Measurements from ENCODE around the gene RASA3. TPM values are rescaled to one million over a fixed set of nuclear protein-coding genes. Genes with fewer than 3 reads are reported as not detected.

Gene RASA3
- total RNA-seq, 1 donor from 2014 or later = 9.3 TPM

DNA sequence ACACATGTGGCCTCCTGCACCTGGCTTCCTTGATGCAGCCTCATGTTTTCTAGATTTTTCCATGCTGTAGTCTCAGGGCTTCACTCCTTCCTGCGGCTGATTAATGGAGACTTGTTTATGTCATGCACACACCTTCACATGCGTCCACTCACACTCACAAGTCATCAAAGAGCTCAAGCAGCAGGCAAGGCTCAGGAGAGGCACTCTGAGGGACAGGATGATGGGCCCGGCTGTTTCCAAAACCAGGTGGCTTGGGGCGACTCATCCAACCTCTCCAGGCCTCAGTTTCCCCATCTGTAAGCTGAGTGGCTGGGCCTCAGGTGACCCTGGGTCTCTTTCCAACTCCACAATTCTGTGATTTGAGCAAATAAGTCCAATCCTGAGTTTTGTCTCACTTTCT is 36.9 kb downstream of the RASA3 start:
- Mint-ChIP-seq H3K4me3 (no peak overlapping the region), H3K4me1 (ENCODE audit: unreplicated experiment) (peaks cover 24% of the 10 kb centered on the region), H3K9me3 (peaks cover 16% of the 10 kb centered on the region), H3K36me3 (no peaks in the 10 kb centered on the region), H3K27ac (no peak overlapping the region), H3K27me3 (peaks cover 3% of the 10 kb centered on the region)
- DNase-seq (ENCODE audit: extremely low spot score, unreplicated experiment) = no peak
- TF ChIP-seq, protein P1, sequence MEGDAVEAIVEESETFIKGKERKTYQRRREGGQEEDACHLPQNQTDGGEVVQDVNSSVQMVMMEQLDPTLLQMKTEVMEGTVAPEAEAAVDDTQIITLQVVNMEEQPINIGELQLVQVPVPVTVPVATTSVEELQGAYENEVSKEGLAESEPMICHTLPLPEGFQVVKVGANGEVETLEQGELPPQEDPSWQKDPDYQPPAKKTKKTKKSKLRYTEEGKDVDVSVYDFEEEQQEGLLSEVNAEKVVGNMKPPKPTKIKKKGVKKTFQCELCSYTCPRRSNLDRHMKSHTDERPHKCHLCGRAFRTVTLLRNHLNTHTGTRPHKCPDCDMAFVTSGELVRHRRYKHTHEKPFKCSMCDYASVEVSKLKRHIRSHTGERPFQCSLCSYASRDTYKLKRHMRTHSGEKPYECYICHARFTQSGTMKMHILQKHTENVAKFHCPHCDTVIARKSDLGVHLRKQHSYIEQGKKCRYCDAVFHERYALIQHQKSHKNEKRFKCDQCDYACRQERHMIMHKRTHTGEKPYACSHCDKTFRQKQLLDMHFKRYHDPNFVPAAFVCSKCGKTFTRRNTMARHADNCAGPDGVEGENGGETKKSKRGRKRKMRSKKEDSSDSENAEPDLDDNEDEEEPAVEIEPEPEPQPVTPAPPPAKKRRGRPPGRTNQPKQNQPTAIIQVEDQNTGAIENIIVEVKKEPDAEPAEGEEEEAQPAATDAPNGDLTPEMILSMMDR (conservative IDR thresholded peaks at IDR 0.05) = no peak

DNA sequence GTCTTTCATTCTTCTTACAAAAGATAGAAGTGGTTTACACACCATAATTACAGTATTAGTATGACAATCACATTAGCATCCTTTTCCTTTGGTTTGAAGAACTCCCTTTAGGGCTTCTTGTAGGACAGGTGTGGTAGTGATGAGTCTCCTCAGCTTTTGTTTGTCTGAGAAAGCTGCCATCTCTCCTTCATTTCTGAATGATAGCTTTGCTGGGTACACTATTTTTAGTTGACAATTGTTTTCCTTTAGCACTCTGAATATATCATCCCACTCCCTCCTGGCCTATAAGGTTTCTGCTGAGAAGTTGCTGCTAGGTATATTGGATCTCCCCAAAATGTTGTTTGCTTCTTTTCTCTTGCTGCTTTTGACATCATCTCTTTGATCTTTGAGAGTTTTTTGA is 39.3 kb downstream of the RASA3 start:
- Mint-ChIP-seq H3K36me3 (no peaks in the 10 kb centered on the region), H3K27ac (no peak overlapping the region), H3K27me3 (peaks cover 3% of the 10 kb centered on the region), H3K4me1 (ENCODE audit: unreplicated experiment) (peaks cover 15% of the 10 kb centered on the region), H3K4me3 (no peak overlapping the region), H3K9me3 (peaks cover 16% of the 10 kb centered on the region)
- DNase-seq (ENCODE audit: extremely low spot score, unreplicated experiment) = no peak
- TF ChIP-seq, protein P1 (conservative IDR thresholded peaks at IDR 0.05) = no peak

DNA sequence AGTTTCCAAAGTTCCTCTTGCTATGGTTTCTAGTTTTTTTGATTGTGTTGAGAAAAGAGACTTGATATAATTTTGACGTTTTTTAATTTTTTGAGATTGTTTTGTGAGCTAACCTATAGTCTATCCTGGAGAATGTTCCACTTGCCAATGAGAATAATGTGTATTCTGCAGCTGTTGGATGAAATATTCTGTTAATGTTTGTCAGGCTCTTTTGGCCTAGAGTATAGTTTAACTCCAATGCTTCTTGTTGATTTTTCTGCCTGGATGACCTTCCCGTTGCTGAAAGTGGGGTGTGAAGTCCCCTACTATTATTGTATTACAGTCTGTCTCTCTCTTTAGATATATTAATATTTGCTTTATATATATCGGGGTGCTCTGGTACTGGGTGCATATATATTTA is 40.0 kb downstream of the RASA3 start:
- Mint-ChIP-seq H3K4me1 (ENCODE audit: unreplicated experiment) (peaks cover 12% of the 10 kb centered on the region), H3K9me3 (peaks cover 16% of the 10 kb centered on the region), H3K36me3 (no peaks in the 10 kb centered on the region), H3K27ac (no peak overlapping the region), H3K27me3 (peaks cover 3% of the 10 kb centered on the region), H3K4me3 (no peak overlapping the region)
- no peak for DNase-seq (ENCODE audit: extremely low spot score, unreplicated experiment)
- TF ChIP-seq, protein P1 (conservative IDR thresholded peaks at IDR 0.05) = no peak

DNA sequence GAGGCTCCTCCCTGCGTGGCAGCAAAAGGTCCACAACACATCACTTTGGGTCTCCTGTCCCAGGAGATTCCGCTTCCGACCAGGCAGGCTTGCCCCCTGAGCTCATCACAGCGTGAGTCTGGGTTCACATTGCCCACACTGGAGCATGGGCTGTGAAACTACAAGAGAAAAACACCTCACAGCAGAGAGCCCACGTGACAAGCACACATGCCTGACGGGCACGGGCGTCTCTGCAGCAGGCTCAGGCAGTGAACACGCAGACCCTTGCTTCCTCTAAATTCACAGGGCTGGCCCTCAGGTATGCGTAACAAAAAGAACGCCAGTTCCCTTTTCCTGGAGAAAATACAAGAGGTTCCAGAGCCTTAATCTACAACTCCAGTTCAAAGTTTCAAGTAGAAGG is 41.9 kb downstream of the RASA3 start:
- Mint-ChIP-seq H3K27me3 (no peaks in the 10 kb centered on the region), H3K4me1 (ENCODE audit: unreplicated experiment) (no peaks in the 10 kb centered on the region), H3K36me3 (no peaks in the 10 kb centered on the region), H3K27ac (no peak overlapping the region), H3K4me3 (no peak overlapping the region), H3K9me3 (peaks cover 16% of the 10 kb centered on the region)
- DNase-seq (ENCODE audit: extremely low spot score, unreplicated experiment) = no peak
- TF ChIP-seq, protein P1 (conservative IDR thresholded peaks at IDR 0.05) = no peak

DNA sequence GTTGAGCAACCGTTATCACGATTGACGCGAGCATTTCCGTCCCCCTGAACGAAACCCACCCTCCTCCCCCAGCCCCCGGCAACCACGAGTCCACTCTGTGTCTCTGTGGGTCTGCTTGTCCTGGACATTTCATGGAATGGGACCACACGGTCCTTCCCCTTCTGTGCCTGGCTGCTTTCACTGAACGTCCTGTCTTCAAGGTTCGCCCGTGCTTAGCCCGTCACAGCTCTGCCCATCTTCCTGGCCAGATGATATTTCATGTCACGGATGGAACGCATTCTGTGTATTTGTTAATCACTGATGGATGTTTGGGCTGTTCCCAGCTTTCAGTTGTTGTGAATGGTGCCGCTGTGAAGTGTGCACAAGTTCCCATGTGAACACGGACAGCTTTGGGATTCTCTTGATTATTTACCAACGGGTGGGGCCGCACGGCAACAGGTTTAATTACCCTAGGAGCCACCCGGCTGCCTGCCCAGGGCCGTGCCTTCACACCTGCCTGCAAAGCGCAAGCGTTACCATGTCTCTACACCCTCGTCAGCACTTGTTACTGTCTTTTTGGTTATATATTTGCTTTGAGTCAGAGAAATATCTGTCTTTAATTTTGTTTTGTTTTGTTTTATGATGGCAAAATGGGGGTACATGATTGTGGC is 42.5 kb downstream of the RASA3 start:
- TF ChIP-seq, protein P1 (conservative IDR thresholded peaks at IDR 0.05) = no peak

More for the DNA sequence above, 42.5 kb downstream of the RASA3 start:
- no peaks in the 10 kb centered on the region for H3K4me1 Mint-ChIP-seq (ENCODE audit: unreplicated experiment)
- H3K27ac Mint-ChIP-seq = no peak overlapping the region
- H3K27me3 Mint-ChIP-seq = no peaks in the 10 kb centered on the region
- no peaks in the 10 kb centered on the region for H3K36me3 Mint-ChIP-seq
- no peak overlapping the region for H3K4me3 Mint-ChIP-seq
- H3K9me3 Mint-ChIP-seq = peaks cover 16% of the 10 kb centered on the region
- no peak for DNase-seq (ENCODE audit: extremely low spot score, unreplicated experiment)
